Endothelial cell of umbilical vein (primary cell): ENCODE results near the gene MFSD6. TPM values are rescaled to one million over a fixed set of nuclear protein-coding genes. Genes with fewer than 3 reads are reported as not detected.

ENCODE experiments used
- BruUV-seq: library from RNA; stranded (reverse); fragments of 400-500 nt; replicated peaks from 2 replicates; lab custom pipeline; 2021; lab: Mats Ljungman, UMichigan
- CTCF ChIA-PET: fragments of 300-600, 350-600 bp; sonication (Branson Sonifier 250); formaldehyde crosslinking; loops from one replicate; lab custom pipeline; 2021; ENCODE audit warnings: antibody characterized with exemption, inconsistent platforms; lab: Charles Lee
- POLR2A ChIA-PET: fragments of 300-600, 350-600 bp; sonication (Branson Sonifier 250); formaldehyde crosslinking; loops from one replicate; lab custom pipeline; 2021; ENCODE audit warnings: antibody characterized with exemption, inconsistent platforms; lab: Charles Lee
- DNase-seq: peaks from one replicate; pipeline ENCODE4 v3.0.0-alpha.2; 2011; ENCODE audit warnings: low read depth, low spot score
- FAIRE-seq: peaks from 2 replicates; lab custom pipeline; 2011; peaks lifted over from hg19 to GRCh38; lab: Jason Lieb, UNC
- H2AFZ ChIP-seq: 2 replicates; pipeline ENCODE4 v1.6.0; 2012; ENCODE audit warnings: low read depth, low read length, control low read depth, inconsistent platforms
- H3K27ac ChIP-seq: 2 replicates; pipeline ENCODE4 v1.5.1; 2011; ENCODE audit warnings: low read depth, mild to moderate bottlenecking, control low read depth, low read length, moderate library complexity; ENCODE audit not compliant: insufficient read depth
- H3K27me3 ChIP-seq, 2 experiments: 2 replicates each; pipeline versions ENCODE4 v1.6.0 to v1.6.1; 2011; ENCODE audit warnings: low read length in 2 of 2, mixed read lengths in 1 of 2; ENCODE audit not compliant: control insufficient read depth in 2 of 2, insufficient read depth in 2 of 2
- H3K36me3 ChIP-seq, 2 experiments: 2 replicates in 1 of 2; 3 replicates in 1 of 2; pipeline ENCODE4 v1.5.1; 2011; ENCODE audit warnings: low read length in 2 of 2, mild to moderate bottlenecking in 1 of 2, moderate library complexity in 1 of 2; ENCODE audit not compliant: control insufficient read depth in 2 of 2, insufficient read depth in 2 of 2; ENCODE audit errors: extremely low read depth in 1 of 2
- H3K4me1 ChIP-seq: 3 replicates; pipeline ENCODE4 v1.5.1; 2011; ENCODE audit warnings: mild to moderate bottlenecking, low read length; ENCODE audit not compliant: control insufficient read depth, insufficient read depth; ENCODE audit errors: extremely low read depth
- H3K4me2 ChIP-seq: 2 replicates; pipeline ENCODE4 v1.6.1; 2011; ENCODE audit warnings: low read length, control low read depth, mixed read lengths; ENCODE audit not compliant: insufficient read depth
- H3K4me3 ChIP-seq, 3 experiments: fragments of 200-600 bp in 1 of 3; sonication (generic), shearing (Covaris generic) in 1 of 3; replicated peaks in 1 of 3; 2 replicates each; pipeline ENCODE4 v1.5.1; 2011 to 2016; ENCODE audit warnings: control low read depth in 3 of 3, low read length in 3 of 3, mild to moderate bottlenecking in 2 of 3, inconsistent platforms in 1 of 3, low read depth in 1 of 3, moderate library complexity in 1 of 3; ENCODE audit not compliant: insufficient read depth in 1 of 3
- H3K79me2 ChIP-seq: 2 replicates; pipeline ENCODE4 v1.6.0; 2012; ENCODE audit warnings: low read length, inconsistent platforms; ENCODE audit not compliant: control insufficient read depth, insufficient read depth
- H3K9ac ChIP-seq: replicated peaks from 2 replicates; pipeline ENCODE3; 2011; ENCODE audit warnings: low read length, control low read depth; ENCODE audit not compliant: insufficient read depth; ENCODE audit errors: extremely low read depth
- H3K9me1 ChIP-seq: replicated peaks from 3 replicates; pipeline ENCODE4 v1.6.0; 2011; ENCODE audit warnings: mild to moderate bottlenecking, low read length; ENCODE audit not compliant: control insufficient read depth, insufficient read depth; ENCODE audit errors: extremely low read depth
- H3K9me3 ChIP-seq: replicated peaks from 2 replicates; pipeline ENCODE4 v1.5.1; 2012; ENCODE audit warnings: low read length, inconsistent platforms; ENCODE audit not compliant: control insufficient read depth, insufficient read depth
- H4K20me1 ChIP-seq: replicated peaks from 2 replicates; pipeline ENCODE3; 2011; ENCODE audit warnings: mild to moderate bottlenecking, low read length; ENCODE audit not compliant: control insufficient read depth, insufficient read depth; ENCODE audit errors: extremely low read depth
- EZH2 ChIP-seq: IDR thresholded peaks from 2 replicates; pipeline ENCODE4 v1.6.1; 2012; ENCODE audit warnings: borderline replicate concordance, low read depth, mild to moderate bottlenecking, moderate library complexity, low read length, inconsistent platforms; ENCODE audit not compliant: severe bottlenecking
- FOS ChIP-seq: IDR thresholded peaks from 2 replicates; pipeline ENCODE4 v1.6.1; 2011; ENCODE audit warnings: mild to moderate bottlenecking, low read length, moderate library complexity, borderline replicate concordance; ENCODE audit not compliant: insufficient read depth
- GATA2 ChIP-seq: IDR thresholded peaks from 2 replicates; pipeline ENCODE4 v1.7.0; 2011; ENCODE audit warnings: low read depth, mild to moderate bottlenecking, moderate library complexity, mixed read lengths, low read length; ENCODE audit not compliant: insufficient read length, insufficient read depth
- JUN ChIP-seq: IDR thresholded peaks from 2 replicates; pipeline ENCODE4 v1.6.1; 2011; ENCODE audit warnings: borderline replicate concordance, low read depth; ENCODE audit not compliant: insufficient read length, insufficient read depth
- MYC ChIP-seq: IDR thresholded peaks from one replicate; pipeline ENCODE4 v1.6.1; 2011; ENCODE audit warnings: mild to moderate bottlenecking, low read depth, low read length
- POLR2A ChIP-seq: IDR thresholded peaks from 2 replicates; pipeline ENCODE4 v1.6.1; 2012; ENCODE audit warnings: low read depth, mild to moderate bottlenecking, control low read depth, low read length
- POLR2AphosphoS5 ChIP-seq: IDR thresholded peaks from 2 replicates; pipeline ENCODE4 v1.6.1; 2012; ENCODE audit warnings: low read depth, mild to moderate bottlenecking, control low read depth, low read length, moderate library complexity; ENCODE audit not compliant: insufficient read depth
- dilution Hi-C: fragments of 300-500 bp; cut with MboI; formaldehyde crosslinking; loops from one replicate; pipeline ENCODE4 v1.15.0; 2019; ENCODE audit warnings: low sequenced_read_pairs; ENCODE audit not compliant: extremely low pct_ligation_motif_present
- intact Hi-C: fragments of 100-400 bp; cut with micrococcal nuclease; formaldehyde crosslinking; loops from one replicate; pipeline ENCODE4 v1.10.0; 2022
- polyA plus RNA-seq, 4 experiments: library from polyadenylated mRNA; depleted of rRNA in 3 of 4; stranded (reverse) in 3 of 4; unstranded in 1 of 4; fragments of >200 nt; gene quantifications; 2 replicates each; pipeline versions ENCODE4 v1.2.1 to v1.2.3, GENCODE V29; 2011 to 2012; ENCODE audit warnings: missing spikeins in 1 of 4
- total RNA-seq: library from RNA; stranded (reverse); gene quantifications from 2 replicates; pipeline ENCODE4 v1.2.3, GENCODE V29; 2021
- TF ChIP-seq, protein P1 (sequence below), 2 donors: IDR thresholded peaks; 1 replicate in 1 of 2; 2 replicates in 1 of 2; pipeline ENCODE4 v1.5.1; 2011; ENCODE audit warnings: low read length in 2 of 2, mild to moderate bottlenecking in 2 of 2, moderate library complexity in 2 of 2, control low read depth in 1 of 2, inconsistent platforms in 1 of 2, low read depth in 1 of 2; ENCODE audit not compliant: insufficient read depth in 1 of 2; ENCODE audit errors: extremely low read depth in 1 of 2
- TF ChIP-seq, protein P2 (sequence below): IDR thresholded peaks from 2 replicates; pipeline ENCODE4 v1.6.1; 2011; ENCODE audit not compliant: insufficient read depth, insufficient read length

MFSD6 gene
- total and polyA plus RNA-seq, 2 donors (not counting 3 experiments of a cell fraction or from before 2014, with no cell fraction given), result 4.3 to 4.5 TPM

DNA sequence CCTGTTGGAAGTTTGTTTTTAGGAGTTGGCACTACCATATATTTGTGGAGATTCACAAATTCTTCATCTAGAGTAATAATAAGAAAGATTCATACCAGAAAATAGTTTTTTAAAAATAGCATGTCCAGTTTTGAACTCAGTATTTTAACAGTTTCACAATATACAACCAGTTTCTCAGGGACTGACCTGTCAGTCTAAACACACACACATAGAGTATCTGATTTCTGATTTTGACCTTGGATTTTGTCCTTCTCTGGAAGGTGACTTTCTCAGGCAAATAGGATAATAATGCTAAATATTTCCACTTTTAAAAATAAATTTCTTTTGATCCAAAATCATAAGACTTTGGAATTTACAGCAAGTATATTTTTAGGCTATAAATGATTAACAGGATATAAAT, 32.0 kb downstream of the MFSD6 start:
- no peaks in the 10 kb centered on the region for H3K9me1 ChIP-seq

More for the DNA sequence above, 32.0 kb downstream of the MFSD6 start:
- intact Hi-C loops, result no loop called here
- no peaks in the 10 kb centered on the region for H3K4me1 ChIP-seq
- BruUV-seq, result no TSS peak
- no peaks in the 10 kb centered on the region for H3K27me3 ChIP-seq
- no peak for DNase-seq
- CTCF ChIA-PET, result no interaction called here
- no peak overlapping the region for H3K27ac ChIP-seq
- H3K4me2 ChIP-seq, result no peak overlapping the region
- H3K79me2 ChIP-seq, result no peaks in the 10 kb centered on the region
- H4K20me1 ChIP-seq, result no peaks in the 10 kb centered on the region
- H3K4me3 ChIP-seq, result no peak overlapping the region
- H2AFZ ChIP-seq, result no peak overlapping the region
- no peaks in the 10 kb centered on the region for H3K36me3 ChIP-seq
- no peak overlapping the region for H3K9ac ChIP-seq
- dilution Hi-C loops, result no loop called here
- POLR2A ChIA-PET, result no interaction called here
- TF ChIP-seq POLR2A (no peak), POLR2AphosphoS5 (no peak), JUN (no peak), FOS (no peak), MYC (no peak), GATA2 (no peak), EZH2 (no peak)
- TF ChIP-seq, protein P1, sequence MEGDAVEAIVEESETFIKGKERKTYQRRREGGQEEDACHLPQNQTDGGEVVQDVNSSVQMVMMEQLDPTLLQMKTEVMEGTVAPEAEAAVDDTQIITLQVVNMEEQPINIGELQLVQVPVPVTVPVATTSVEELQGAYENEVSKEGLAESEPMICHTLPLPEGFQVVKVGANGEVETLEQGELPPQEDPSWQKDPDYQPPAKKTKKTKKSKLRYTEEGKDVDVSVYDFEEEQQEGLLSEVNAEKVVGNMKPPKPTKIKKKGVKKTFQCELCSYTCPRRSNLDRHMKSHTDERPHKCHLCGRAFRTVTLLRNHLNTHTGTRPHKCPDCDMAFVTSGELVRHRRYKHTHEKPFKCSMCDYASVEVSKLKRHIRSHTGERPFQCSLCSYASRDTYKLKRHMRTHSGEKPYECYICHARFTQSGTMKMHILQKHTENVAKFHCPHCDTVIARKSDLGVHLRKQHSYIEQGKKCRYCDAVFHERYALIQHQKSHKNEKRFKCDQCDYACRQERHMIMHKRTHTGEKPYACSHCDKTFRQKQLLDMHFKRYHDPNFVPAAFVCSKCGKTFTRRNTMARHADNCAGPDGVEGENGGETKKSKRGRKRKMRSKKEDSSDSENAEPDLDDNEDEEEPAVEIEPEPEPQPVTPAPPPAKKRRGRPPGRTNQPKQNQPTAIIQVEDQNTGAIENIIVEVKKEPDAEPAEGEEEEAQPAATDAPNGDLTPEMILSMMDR (IDR thresholded peaks at IDR 0.05; ENCODE audit: extremely low read depth in 1 of 2, insufficient read depth in 1 of 2, low read depth in 1 of 2, low read length in 2 of 2), result no peak
- TF ChIP-seq, protein P2, sequence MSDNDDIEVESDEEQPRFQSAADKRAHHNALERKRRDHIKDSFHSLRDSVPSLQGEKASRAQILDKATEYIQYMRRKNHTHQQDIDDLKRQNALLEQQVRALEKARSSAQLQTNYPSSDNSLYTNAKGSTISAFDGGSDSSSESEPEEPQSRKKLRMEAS, result no peak
- H3K9me3 ChIP-seq, result no peaks in the 10 kb centered on the region
- no peak for FAIRE-seq
